ENCODE data around the gene RETREG3.

The RETREG3 gene

GRCh38 chr17:42608305-42609181 lies 631 bp downstream of the RETREG3 start:
- TF ChIP-seq, protein P1, sequence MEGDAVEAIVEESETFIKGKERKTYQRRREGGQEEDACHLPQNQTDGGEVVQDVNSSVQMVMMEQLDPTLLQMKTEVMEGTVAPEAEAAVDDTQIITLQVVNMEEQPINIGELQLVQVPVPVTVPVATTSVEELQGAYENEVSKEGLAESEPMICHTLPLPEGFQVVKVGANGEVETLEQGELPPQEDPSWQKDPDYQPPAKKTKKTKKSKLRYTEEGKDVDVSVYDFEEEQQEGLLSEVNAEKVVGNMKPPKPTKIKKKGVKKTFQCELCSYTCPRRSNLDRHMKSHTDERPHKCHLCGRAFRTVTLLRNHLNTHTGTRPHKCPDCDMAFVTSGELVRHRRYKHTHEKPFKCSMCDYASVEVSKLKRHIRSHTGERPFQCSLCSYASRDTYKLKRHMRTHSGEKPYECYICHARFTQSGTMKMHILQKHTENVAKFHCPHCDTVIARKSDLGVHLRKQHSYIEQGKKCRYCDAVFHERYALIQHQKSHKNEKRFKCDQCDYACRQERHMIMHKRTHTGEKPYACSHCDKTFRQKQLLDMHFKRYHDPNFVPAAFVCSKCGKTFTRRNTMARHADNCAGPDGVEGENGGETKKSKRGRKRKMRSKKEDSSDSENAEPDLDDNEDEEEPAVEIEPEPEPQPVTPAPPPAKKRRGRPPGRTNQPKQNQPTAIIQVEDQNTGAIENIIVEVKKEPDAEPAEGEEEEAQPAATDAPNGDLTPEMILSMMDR (conservative IDR thresholded peaks at IDR 0.05; ENCODE audit: low read depth, low read length) = no peak
- no peak for DNase-seq (ENCODE audit: low read depth)

DNA sequence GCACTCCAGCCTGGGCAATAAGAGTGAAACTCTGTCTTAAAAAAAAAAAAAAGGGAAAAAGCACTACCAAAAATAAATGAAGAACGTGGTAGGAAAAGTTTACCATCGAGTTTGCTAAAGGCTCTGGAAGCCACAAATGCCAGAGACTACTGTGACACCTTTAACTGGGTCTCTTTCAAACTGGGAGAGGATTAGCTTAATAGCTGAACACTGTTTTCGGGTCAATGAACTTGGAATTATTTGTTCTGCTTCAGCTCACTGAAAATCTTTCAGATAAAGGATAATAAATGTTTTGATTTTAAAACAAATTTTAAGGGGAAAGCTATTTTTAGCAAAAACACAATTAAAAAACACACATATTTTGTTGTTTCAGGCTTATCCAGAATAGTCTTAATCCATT lies 1.4 kb downstream of the RETREG3 start:
- no peak for DNase-seq (ENCODE audit: low read depth)
- peak overlapping the region; percentile 98 for H3K4me3 ChIP-seq (ENCODE audit: low read length)
- TF ChIP-seq, protein P1 (conservative IDR thresholded peaks at IDR 0.05; ENCODE audit: low read depth, low read length) = no peak

More at GRCh38 chr17:42608305-42609181, 631 bp downstream of the RETREG3 start:
- H3K4me3 ChIP-seq (ENCODE audit: low read length) = peak overlapping the region; percentile 98

GRCh38 chr17:42603318-42603717 lies 5.9 kb downstream of the RETREG3 start:
- DNase-seq (ENCODE audit: low read depth) = no peak
- TF ChIP-seq, protein P1 (conservative IDR thresholded peaks at IDR 0.05; ENCODE audit: low read depth, low read length) = no peak
- H3K4me3 ChIP-seq (ENCODE audit: low read length) = no peak overlapping the region

DNA sequence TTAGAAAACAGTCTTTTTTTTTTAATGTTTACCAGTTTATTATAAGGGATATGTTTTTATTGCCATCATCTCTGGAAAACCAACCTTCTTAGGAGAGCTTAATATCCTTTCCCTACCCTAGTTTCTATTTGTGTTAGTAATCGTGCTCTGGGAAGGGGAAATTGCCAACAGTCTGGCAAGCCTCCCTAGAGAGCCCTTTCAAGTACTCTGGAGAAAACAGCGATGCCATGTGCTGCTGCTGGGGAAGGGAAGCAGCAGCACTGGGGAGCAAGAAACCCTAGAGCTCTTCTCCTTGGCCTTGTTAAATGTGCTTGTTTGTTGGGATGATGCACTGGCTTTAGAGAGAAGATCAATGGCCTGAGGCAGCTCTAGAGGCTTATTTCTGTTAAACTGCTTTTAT lies 10.3 kb downstream of the RETREG3 start:
- no peak for DNase-seq (ENCODE audit: low read depth)
- TF ChIP-seq, protein P1 (conservative IDR thresholded peaks at IDR 0.05; ENCODE audit: low read depth, low read length) = no peak

GRCh38 chr17:42596386-42596785 lies 12.8 kb downstream of the RETREG3 start:
- DNase-seq (ENCODE audit: low read depth) = no peak
- H3K4me3 ChIP-seq (ENCODE audit: low read length) = no peak overlapping the region
- TF ChIP-seq, protein P1 (conservative IDR thresholded peaks at IDR 0.05; ENCODE audit: low read depth, low read length) = no peak

More for the DNA sequence above, 10.3 kb downstream of the RETREG3 start:
- H3K4me3 ChIP-seq (ENCODE audit: low read length) = no peak overlapping the region

DNA sequence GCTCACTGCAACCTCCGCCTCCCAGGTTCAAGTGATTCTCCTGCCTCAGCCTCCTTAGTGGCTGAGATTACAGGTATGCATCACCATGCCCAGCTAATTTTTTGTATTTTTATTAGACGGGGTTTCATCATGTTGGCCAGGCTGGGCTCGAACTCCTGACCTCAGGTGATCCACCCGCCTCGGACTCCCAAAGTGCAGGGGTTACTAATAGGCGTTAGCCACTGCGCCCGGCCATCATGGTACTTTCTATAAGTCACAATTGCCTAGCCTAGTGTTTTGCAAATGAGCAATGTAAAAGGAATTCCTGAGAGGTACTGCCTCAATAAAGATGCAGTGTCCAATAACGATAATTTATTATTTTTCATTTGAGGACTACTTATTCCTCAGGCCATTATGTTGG lies 17.8 kb downstream of the RETREG3 start:
- no peak overlapping the region for H3K4me3 ChIP-seq (ENCODE audit: low read length)
- TF ChIP-seq, protein P1 (conservative IDR thresholded peaks at IDR 0.05; ENCODE audit: low read depth, low read length) = no peak
- no peak for DNase-seq (ENCODE audit: low read depth)

DNA sequence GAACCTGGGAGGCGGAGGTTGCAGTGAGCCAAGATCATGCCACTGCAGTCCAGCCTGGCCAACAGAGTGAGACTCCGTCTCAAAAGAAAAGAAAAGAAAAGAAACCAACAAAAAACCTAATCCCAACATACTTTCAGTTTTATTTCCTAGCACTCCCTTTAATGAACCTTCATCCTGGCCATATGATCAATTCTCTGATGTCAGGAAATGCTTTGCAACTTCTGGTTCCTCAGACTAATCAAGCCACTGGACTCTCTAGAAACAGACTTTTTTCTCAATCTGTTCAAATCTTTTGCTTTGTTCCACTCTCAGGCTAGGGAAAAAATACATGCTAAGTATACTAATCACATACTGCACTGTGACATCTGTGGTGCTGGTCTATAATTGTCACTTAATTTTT lies 18.3 kb downstream of the RETREG3 start:
- TF ChIP-seq, protein P1 (conservative IDR thresholded peaks at IDR 0.05; ENCODE audit: low read depth, low read length) = no peak
- DNase-seq (ENCODE audit: low read depth) = no peak
- no peak overlapping the region for H3K4me3 ChIP-seq (ENCODE audit: low read length)

All from retinal pigment epithelial cell (primary cell).